ENCODE results near the gene IGFBP4. TPM values are rescaled to one million over a fixed set of nuclear protein-coding genes. Genes with fewer than 3 reads are reported as not detected.

The IGFBP4 gene
- total and polyA plus RNA-seq, 2 of the 13 experiments (the other 11 are each of a cell fraction or from before 2014, with no cell fraction given) = 4.1 to 49.0 TPM

GRCh38 chr17:40430272-40431230, 12.7 kb upstream of the IGFBP4 start:
- H3K79me2 ChIP-seq (ENCODE audit: insufficient read depth, low read length) = no peaks in the 10 kb centered on the region
- ChIA-PET POLR2A (no interaction called here), CTCF (ENCODE audit: low intra/inter-chr PET ratio, low total read pairs) (no interaction called here)
- H3K27me3 ChIP-seq (ENCODE audit: control insufficient read depth in 1 of 2, insufficient read depth in 2 of 2, low read length in 2 of 2) = peaks cover 3 to 10% of the 10 kb centered on the region in 2 experiments; a peak in 3 of 5 replicates
- peaks cover 17% of the 10 kb centered on the region for H3K4me1 ChIP-seq (ENCODE audit: insufficient read depth, low read length)
- FAIRE-seq = no peak
- no peak overlapping the region for H2AFZ ChIP-seq (ENCODE audit: low read length)
- intact Hi-C loops (cut with micrococcal nuclease; ENCODE audit: unreplicated experiment) (no loop called here), in situ Hi-C loops (cut with HindIII; ENCODE audit: extremely low pct_ligation_motif_present, low pct_unique_long_range_greater_than_20kb) (no loop called here)
- DNase-seq (ENCODE audit: low spot score) = no peak
- 31% methylated on average over 10 of the region's 10 CpGs for WGBS (ENCODE audit: low lambda C conversion rate)
- BruUV-seq (replicated peaks) = no TSS peak
- H3K9ac ChIP-seq (ENCODE audit: insufficient read depth, low read depth, low read length) = no peak overlapping the region
- no peaks in the 10 kb centered on the region for H3K9me3 ChIP-seq (ENCODE audit: low read length)
- H3K4me3 ChIP-seq (replicated peaks in 1 of 3; ENCODE audit: insufficient read depth in 1 of 3, low read depth in 2 of 3, low read length in 3 of 3) = no peak overlapping the region
- no peak for TF ChIP-seq BORCS8-MEF2B (CRISPR knock-in tag; IDR thresholded peaks at IDR 0.05)
- no peak for TF ChIP-seq HOXA3 (CRISPR knock-in tag; IDR thresholded peaks at IDR 0.05)
- no peak for TF ChIP-seq ZNF549 (CRISPR knock-in tag; IDR thresholded peaks at IDR 0.05)
- no peak for TF ChIP-seq ZNF10 (CRISPR knock-in tag; IDR thresholded peaks at IDR 0.05; ENCODE audit: borderline replicate concordance, low read depth)
- TF ChIP-seq ZNF160 (CRISPR knock-in tag; IDR thresholded peaks at IDR 0.05) = no peak
- TF ChIP-seq ZNF589 (CRISPR knock-in tag; conservative IDR thresholded peaks at IDR 0.05) = no peak
- no peak for TF ChIP-seq DMAP1 (CRISPR knock-in tag; IDR thresholded peaks at IDR 0.05)
- no peak for TF ChIP-seq ZNF333 (CRISPR knock-in tag; IDR thresholded peaks at IDR 0.05; ENCODE audit: borderline replicate concordance)
- no peak for TF ChIP-seq ZNF563 (CRISPR knock-in tag; IDR thresholded peaks at IDR 0.05)
- no peak for TF ChIP-seq ARID2 (CRISPR knock-in tag; IDR thresholded peaks at IDR 0.05; ENCODE audit: borderline replicate concordance)
- TF ChIP-seq ZNF572 (CRISPR knock-in tag; IDR thresholded peaks at IDR 0.05) = no peak
- TF ChIP-seq ERF (CRISPR knock-in tag; IDR thresholded peaks at IDR 0.05) = no peak
- TF ChIP-seq FOSL1 (CRISPR knock-in tag; IDR thresholded peaks at IDR 0.05; ENCODE audit: borderline replicate concordance) = no peak
- no peak for TF ChIP-seq XBP1 (CRISPR knock-in tag; IDR thresholded peaks at IDR 0.05)
- no peak overlapping the region for H3K4me2 ChIP-seq (ENCODE audit: low read depth, low read length)
- H3K27ac ChIP-seq (ENCODE audit: extremely low read length, insufficient read depth, low read length) = no peak overlapping the region
- H3K36me3 ChIP-seq (replicated peaks in 1 of 2; ENCODE audit: control insufficient read depth in 1 of 2, insufficient read depth in 2 of 2, low read length in 2 of 2) = no peaks in the 10 kb centered on the region
- H4K20me1 ChIP-seq (ENCODE audit: insufficient read depth, low read length) = no peaks in the 10 kb centered on the region
- no peak for ATAC-seq

All from HepG2 (cell line).